Fibroblast of pulmonary artery (primary cell): ENCODE measurements around the gene ZW10.

Experiments used
- DNase-seq: peaks from one replicate; pipeline ENCODE4 v3.0.0-alpha.2; 2010; ENCODE audit warnings: low read depth
- H3K4me3 ChIP-seq: replicated peaks from 2 replicates; pipeline ENCODE4 v1.5.1; 2011; ENCODE audit warnings: low read depth, mild to moderate bottlenecking, control low read depth, low read length, moderate library complexity
- TF ChIP-seq, protein P1 (sequence below): IDR thresholded peaks from 2 replicates; pipeline ENCODE4 v1.5.1; 2011; ENCODE audit warnings: mild to moderate bottlenecking, control low read depth, low read length, inconsistent platforms; ENCODE audit errors: missing control alignments

The ZW10 gene

DNA sequence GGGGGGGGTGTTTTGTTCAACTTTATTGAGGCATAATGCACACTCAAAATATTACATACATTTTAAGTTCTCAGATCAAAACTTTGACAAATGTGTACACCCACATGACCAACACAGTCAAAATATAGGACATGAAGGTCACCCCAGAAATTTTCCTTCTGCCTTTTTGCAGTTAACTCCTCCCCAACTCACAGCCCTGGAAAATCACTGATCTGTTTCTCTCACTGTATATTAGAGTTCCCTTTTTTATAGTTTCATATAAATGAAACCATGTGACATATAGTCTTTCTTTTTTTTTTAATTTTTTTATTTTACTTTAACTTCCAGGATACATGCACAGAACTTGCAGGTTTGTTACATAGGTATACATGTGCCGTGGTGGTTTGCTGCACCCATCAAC, 72.0 kb downstream of the ZW10 start:
- DNase-seq: no peak
- TF ChIP-seq, protein P1, sequence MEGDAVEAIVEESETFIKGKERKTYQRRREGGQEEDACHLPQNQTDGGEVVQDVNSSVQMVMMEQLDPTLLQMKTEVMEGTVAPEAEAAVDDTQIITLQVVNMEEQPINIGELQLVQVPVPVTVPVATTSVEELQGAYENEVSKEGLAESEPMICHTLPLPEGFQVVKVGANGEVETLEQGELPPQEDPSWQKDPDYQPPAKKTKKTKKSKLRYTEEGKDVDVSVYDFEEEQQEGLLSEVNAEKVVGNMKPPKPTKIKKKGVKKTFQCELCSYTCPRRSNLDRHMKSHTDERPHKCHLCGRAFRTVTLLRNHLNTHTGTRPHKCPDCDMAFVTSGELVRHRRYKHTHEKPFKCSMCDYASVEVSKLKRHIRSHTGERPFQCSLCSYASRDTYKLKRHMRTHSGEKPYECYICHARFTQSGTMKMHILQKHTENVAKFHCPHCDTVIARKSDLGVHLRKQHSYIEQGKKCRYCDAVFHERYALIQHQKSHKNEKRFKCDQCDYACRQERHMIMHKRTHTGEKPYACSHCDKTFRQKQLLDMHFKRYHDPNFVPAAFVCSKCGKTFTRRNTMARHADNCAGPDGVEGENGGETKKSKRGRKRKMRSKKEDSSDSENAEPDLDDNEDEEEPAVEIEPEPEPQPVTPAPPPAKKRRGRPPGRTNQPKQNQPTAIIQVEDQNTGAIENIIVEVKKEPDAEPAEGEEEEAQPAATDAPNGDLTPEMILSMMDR: no peak

DNA sequence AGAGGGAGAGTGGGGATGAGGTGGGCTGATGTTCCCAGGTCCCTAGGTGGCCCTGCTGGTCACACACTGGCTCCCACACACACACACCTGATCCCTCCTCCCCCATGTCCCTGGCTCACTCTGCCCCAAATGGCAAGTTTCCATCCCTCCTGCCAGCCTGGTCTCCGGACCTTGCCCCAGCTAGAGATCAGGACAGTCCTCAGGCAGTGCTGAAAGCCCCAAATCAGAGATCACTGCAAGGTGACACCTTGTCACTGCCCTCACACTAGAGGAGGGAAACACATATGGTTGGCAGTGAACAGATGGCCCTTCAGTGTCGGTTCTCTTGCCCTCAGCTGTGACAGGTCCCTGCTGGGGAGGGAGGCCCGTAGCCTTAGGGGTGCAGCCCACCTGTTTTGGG, 75.0 kb downstream of the ZW10 start:
- no peak overlapping the region for H3K4me3 ChIP-seq
- TF ChIP-seq, protein P1: no peak
- DNase-seq: no peak

More for the DNA sequence above, 72.0 kb downstream of the ZW10 start:
- no peak overlapping the region for H3K4me3 ChIP-seq

DNA sequence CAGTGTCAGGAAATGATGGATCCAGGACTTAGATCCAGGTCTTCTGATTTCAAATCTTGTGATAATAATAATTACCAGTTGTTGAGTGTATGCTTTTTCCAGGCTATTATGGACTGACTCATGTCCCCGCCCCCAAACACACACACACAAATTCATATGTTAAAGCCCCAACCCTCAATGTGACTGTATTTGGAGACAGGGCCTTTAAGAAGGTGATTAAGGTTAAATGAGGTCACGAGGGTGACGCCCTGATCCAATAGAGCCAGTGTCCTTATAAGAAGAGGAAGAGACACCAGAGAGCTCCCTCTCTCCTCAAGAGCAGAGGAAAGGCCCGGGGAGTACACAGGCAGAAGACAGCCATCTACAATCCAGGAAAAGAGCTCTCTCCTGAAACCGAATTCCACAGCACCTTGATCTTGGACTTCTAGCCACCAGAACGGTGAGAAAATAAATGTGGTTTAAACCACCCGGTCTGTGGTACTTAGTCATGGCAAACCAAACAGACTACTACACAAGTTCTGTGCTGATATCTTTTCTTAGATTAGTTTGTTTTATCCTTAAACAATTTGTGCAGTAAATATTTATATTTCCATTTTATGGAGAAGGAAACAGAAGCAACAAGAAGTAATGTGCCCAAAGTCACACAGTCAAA, 75.6 kb downstream of the ZW10 start:
- no peak for DNase-seq
- no peak overlapping the region for H3K4me3 ChIP-seq
- TF ChIP-seq, protein P1: no peak

DNA sequence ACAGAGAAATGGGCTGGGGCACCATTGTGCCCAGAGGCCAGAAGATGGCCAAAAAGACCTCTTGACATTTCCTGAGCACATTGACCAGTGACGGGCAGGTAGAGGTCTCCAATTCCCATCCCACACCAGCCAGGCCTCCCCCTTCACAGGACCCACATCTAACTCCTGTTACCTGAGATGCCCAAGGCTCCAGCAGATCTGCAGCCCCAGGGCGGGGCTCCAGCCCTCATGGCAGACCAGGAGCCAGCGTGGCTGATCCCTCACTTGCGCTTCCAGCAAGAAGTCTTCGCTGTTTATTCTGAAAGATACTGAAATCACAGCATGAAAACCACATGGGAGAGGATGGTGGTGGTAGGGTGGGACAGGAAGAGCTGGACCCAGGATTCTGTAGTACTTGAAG, 76.4 kb downstream of the ZW10 start:
- H3K4me3 ChIP-seq: no peak overlapping the region
- no peak for DNase-seq
- TF ChIP-seq, protein P1: no peak

DNA sequence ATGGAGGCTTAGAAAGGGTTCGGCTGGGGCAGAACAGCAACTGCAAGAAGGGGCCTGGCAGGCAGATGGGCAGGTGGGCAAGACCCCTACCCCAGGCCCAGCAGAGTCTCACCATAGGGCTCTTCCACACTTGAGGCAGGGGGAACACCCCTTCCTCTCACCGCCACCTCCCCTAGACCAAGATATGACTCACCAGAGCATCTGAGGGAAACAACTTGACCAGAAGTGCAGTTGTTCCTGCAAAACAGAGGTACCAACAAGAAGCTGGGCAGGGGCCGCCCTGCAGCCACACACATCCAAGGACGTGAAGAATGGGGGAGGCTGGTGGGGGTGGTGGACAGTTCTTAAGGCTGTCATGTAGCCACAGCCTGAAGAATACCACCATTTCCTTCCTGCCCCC, 78.3 kb downstream of the ZW10 start:
- DNase-seq: no peak
- H3K4me3 ChIP-seq: no peak overlapping the region
- TF ChIP-seq, protein P1: no peak

DNA sequence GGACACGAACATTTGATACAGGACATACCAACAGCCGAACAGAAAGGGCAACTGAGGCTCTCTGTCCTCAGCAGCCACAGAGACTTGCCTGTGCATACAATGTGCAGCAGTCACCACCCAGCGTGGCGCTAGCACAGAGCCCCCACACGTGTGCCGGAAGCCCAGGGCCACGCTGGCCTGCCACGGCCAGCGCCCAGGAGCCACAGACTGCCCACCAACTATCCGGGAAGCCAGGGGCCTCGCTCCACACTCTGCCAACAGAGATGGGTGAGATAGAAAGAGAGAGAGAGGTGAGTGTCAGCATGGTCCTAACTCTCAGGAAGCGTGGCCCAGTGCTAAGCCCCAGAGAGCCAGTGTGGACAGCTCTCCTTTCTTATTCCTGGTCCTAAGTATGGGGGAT, 79.1 kb downstream of the ZW10 start:
- TF ChIP-seq, protein P1: no peak
- DNase-seq: no peak
- H3K4me3 ChIP-seq: no peak overlapping the region

DNA sequence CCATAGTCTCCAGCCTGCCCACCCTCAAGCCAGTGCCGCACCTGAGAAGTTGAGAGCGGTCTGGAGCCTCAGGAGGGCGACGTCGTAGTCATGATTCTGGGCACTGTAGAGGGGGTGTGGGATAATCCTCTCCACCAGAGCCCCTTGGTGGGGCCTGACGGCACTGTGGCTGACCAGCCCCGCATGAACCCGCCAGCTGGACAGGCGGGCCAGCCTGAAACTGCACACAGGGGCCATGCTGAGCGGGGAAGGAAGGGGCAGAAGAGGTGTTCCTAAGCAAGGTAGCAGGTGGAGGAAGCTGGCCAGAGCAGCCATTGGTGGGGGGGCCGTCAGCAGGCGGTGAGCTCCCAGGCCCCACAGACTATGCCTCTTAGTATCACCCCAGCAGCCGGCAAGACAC, 80.5 kb downstream of the ZW10 start:
- TF ChIP-seq, protein P1: no peak
- DNase-seq: no peak
- H3K4me3 ChIP-seq: no peak overlapping the region
